GM03348 (cell line): ENCODE results near the gene DYNLL1.
A peak's percentile ranks its signal among the peaks of the same experiment; 100 is the strongest.
"Not testable (repeated sequence)": the region's sequence is repeated elsewhere in the genome, so short reads cannot be mapped to it uniquely, and the experiment has no call there.

ENCODE experiments used
- DNase-seq: peaks from one replicate; pipeline ENCODE4 v3.0.0; 2012; ENCODE audit warnings: low spot score

DYNLL1 gene

GRCh38 chr12:120495731-120496412 lies at the start of gene DYNLL1:
TSS of gene DYNLL1 (plus strand) at chr12:120496113. CDS start at chr12:120496422, 309 bp downstream.
- DNase-seq = peak; percentile 99

- not testable (repeated sequence) for DNase-seq
Measured at GRCh38 chr12:120446844-120447178, 49.1 kb upstream of the DYNLL1 start.

DNA sequence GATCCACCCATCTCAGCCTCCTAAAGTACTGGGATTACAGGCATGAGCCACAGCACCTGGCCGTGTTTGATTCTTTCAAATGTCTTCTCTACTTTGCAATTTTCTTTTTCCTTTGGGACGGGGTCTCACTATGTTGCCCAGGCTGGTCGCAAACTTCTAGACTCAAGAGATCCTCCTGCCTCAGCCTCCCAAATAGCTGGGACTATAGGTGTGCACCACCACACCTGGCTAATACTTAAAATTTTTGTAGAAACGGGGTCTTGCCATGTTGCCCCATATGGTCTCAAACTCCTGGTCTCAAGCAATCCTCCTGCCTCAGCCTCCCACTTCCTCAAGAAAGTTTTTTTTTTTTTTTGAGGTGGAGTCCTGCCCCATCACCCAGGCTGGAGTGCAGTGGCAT lies 47.9 kb upstream of the DYNLL1 start:
- no peak for DNase-seq

DNA sequence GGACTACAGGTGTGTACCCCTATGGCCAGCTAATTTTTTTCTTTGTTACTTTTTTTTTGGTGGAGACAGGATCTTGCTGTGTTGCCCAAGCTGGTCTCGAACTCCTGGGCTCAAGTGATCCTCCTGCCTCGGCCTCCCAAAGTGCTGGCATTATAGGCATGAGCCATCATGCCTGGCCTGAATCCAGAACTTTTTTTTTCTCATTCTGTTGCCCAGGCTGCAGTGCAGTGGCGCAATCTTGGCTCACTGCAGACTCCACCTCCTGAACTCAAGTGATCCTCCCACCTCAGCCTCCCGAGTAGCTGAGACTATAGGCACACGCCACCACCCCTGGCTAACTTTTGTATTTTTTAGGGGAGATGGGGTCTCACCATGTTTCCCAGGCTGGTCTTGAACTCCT lies 43.4 kb upstream of the DYNLL1 start:
- not testable (repeated sequence) for DNase-seq

DNA sequence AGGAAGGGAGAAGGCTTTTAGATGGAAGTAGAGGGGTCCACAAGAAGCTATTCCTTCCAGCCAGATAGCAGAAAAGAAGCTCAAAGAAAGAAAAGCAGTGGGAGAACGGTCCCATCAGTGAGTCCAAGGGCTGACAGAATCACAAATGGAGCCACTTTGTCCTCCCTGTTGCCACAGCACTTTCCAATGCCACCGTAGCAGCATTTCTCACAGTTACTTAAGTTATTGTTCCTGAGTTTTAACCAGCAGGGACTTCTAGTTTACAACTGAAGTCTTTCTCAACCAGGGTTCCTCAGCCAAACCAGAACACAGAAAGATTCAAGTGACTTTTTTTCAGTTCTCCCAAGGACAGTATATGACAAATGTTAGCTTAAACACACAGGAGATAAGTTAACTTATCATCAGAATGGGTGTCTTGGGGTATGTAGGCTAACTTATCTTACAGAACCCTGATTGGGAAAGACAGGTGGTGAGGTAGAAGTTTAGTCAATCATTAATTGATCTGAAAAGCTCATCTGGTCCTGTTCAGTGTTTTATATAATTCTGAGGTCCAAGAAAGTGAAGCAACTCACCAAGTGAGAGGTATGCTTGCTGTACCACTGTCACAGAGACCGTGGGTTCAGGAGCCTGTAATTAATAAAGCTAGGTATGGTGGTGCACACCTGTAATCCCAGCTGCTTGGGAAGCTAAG lies 42.7 kb upstream of the DYNLL1 start:
- DNase-seq = no peak

DNA sequence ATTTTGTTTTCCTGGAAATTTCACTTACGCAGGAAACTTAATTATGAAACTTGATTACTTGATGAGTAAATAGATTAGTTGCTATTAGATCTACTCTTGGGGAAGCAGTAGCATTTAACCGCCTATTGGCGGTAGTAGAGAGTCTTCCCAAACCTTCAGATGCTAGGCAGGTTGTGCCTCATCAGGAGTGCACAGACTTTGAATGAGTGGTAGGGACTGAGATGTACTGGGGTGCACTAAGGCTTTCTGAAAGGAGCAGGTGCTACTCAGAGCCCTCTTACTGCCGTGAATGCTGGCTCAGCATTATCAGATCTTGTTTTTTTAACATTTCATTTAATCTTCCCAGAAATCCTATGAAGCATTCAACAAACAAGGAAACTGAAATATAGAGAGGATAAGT lies 41.9 kb upstream of the DYNLL1 start:
- DNase-seq = peak; percentile 42

- DNase-seq = no peak
Measured at GRCh38 chr12:120455302-120455701, 40.6 kb upstream of the DYNLL1 start.

- peak; percentile 14 for DNase-seq
Measured at GRCh38 chr12:120457133-120457532, 38.8 kb upstream of the DYNLL1 start.

DNA sequence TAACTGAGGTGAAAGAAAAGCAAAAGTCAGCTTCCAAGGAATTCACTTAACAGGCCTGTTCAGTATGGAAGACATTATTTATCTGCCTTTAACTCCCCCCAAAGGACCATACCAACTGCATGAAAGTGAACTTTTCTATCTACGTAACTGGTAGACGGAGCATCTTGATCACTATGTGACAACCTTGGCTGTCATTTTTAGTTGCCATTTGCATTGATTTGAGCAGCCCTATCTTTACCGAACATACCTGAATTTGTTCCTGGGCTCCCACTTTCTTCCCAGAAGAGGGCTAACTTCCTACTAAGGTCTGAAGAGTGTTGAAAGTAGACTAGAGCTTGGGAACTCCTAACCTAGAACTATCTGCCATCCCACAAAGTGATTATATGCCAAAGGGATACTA lies 35.8 kb upstream of the DYNLL1 start:
- DNase-seq = no peak

GRCh38 chr12:120462099-120462640 lies 33.7 kb upstream of the DYNLL1 start:
- no peak for DNase-seq

DNA sequence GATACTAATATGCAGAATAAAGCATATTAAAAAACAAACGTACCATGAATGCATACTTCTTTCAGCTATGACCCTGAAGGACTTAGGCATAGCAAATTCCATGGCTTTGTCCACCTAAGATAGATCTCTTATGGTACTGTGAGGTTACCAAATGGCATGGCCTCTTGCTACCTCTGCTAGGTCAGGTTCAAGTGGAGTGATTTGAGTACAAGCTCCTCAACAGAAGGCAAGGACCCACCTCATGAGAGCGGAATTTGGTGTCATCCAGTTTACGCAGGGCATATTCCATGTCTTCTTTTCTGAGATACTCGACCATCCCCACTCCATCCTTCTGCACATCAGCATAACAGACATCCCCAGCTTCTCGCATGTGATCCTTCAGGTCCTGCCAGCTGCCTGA lies 32.2 kb upstream of the DYNLL1 start:
- DNase-seq = no peak

DNA sequence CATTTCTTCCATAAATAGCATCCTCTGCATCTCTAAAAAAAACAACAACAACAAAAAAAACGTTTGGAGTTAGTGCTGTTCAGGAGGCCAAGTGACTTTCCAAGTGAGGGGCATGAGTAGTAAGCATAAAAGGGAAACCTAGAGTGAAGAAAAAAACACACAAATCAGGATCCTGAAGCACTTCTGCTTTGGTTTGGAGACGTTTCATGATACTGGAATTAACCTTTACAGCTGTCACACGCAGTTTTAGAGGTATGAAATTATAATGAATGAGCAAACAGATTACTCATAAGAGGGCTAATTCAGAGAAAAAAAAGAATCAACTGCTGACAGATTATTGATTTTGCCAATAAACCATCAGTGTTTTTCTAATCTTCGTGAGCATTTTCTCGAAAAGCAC lies 30.2 kb upstream of the DYNLL1 start:
- DNase-seq = no peak

DNA sequence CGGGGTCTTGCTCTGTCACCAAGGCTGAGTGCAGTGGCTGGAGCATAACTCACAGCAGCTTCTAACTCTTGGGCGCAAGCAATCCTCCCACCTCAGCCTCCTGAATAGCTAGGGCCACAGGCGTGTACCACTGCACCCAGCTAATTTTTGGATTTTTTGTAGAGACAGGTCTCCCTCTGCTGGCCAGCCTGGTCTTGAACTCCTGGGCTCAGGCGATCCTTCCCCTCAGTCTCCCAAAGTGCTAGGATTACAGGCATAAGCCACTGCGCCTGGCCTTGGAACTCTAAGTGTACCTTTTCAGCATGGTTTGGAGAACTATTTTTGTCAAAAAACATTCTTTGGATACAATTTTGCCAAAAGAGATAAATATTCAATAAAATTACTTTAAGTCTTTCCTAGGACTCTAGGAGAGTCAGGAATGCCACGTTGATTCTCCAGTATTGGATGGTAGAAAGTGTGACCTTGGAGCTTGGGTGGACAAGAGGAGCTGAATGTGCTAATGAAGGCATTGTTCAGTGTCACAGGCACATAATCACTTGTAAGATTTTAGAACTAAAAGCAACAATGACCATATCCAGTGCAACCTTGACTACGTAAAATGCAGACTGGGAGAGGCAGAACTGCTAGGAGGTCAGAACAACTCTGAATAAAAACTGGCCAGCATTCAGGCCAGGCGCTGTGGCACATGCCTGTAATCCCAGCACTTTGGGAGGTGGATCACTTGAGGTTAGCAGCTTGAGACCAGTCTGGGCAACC lies 29.2 kb upstream of the DYNLL1 start:
- DNase-seq = peak; percentile 15

DNA sequence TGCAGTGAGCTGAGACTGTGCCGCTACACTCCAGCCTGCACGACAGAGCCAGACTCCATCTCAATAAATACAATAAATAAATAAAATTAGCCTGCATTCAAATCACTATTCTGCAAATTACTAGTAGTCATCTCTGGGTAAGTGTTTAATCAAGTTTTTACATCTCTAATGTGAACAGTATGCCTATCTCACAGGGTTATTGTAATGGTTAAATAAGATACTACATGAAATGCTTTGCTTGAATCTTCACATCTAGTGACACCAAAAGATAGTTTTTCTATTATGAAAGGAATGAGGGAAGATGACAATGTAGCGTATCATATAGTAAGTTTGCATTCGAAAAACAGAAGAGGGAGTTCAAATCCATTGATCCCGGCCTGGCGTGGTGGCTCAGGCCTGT lies 28.5 kb upstream of the DYNLL1 start:
- DNase-seq = no peak

DNA sequence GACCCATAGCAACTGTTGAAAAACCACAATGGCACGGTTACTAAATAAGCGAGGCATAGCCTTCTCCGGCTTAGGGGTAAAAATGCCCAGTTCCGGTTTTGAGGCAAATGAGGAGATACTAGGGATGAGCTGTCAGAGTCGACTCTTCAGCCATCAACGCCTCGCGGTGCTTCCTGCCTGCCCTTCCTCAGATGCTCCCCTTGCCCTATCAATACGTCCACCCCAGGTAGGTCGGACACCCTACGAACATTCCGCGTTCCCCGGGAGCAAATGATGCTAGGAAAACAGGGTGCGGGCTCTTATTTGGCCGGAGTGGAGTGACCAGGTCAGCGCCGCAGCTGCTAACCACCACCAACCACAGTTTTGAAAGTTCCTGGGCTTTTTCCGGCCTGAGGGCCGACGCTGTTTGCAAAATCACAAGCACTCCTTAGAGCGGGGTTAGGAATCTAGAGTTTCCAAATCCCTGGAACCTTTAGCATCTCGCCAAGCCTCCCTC lies 27.5 kb upstream of the DYNLL1 start:
- DNase-seq = peak; percentile 56

DNA sequence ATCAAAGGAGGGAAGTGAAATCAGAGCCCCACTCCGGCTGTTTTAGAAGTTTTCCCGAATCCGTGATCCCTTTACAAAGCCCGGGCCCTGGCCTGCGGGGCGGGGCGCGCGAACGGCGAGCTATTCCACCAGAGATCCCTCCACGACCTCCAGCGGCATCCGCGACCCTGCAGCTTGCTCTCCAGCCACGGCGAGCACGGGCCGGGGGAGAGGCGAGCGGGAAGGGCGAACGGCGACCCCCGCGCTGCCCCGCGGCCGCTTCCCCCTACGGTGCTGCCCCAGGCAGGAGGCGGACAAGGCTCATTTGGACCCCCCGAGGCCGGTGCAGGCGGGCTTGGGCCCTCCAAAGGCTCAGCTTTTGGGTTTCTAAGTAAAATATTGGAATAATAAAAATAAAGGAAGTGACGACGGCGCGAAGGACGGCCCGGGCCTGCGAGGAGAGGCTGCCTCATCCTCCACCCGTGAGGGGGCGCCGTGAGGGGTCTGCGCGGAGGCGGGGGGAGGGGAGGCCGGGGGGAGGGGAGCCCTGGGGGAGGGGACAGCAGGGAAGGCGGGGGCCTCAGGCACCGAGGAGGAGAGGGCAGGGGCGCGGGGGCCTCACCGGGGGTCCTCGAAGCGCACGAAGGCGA lies 27.0 kb upstream of the DYNLL1 start:
- DNase-seq = peak; percentile 64

- DNase-seq = peak; percentile 100
Measured at GRCh38 chr12:120469450-120470149, 26.3 kb upstream of the DYNLL1 start, which contains the start of gene SRSF9. TSS of gene SRSF9 (minus strand) at chr12:120469748. CDS start at chr12:120469609, 139 bp downstream.

DNA sequence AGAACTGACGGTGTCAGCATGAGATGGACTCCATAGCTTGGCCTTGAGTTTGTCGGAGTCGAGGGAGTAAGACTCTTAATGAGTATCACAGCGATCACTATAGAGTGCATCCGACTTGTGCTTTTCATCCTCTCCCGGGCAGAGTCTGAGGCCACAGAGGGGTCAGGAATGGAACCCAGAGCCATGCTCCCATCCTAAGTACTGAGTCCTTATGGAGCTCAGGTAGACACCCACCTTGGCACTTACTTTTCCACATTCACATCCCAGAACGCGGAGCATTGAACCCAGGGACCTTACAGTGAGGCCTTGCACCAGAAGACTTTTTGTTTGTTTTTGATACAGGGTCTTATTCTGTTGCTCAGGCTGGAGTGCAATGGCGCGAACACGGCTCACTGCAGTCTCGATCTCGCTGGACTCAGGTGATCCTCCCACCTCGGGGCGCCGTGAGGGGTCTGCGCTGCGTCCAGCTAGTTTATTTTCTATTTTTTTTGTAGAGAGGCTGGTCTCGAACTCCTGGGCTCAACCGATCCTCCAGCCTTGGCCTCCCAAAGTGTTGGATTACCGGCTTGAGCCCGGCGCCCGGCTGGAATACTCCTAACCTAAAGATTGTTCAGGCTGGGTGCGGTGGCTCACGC lies 25.6 kb upstream of the DYNLL1 start:
- no peak for DNase-seq

GRCh38 chr12:120472521-120472920 lies 23.4 kb upstream of the DYNLL1 start:
- DNase-seq = no peak

DNA sequence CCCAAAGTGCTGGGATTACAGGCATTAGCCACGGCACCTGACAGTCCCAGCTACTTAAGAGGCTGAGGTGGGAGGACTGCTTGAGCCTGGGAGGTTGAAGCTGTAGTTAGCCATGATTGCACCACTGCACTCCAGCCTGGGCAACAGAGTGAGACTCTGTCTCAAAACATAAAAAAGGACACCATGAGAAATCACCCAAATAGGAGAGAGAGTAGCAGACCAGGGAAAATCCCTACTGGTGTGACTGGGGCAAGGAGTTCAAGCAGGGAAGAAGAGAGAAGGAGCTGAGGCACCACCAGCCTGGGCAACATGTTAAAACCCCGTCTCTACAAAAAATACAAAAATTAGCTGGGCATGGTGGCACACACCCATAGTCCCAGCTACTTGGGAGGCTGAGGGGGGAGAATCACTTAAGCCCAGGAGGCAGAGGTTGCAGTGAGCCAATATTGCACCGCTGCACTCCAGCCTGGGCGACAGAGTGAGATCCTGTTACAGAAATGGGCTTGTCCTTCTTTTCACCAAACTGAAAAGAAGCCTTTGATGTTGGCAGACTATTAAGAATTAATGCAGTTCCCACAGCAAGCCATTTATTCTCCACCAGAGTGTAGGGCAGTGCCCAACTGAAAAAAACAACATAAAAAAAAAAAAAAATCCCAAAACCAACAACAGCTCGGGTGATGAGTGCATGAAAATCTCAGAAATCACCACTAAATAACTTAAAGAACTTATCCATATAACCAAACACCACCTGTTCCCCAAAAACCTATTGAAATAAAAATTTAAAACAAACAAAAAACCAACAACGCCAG lies 21.9 kb upstream of the DYNLL1 start:
- DNase-seq = no peak
